ENCODE data around the gene ESCO1.

DNA sequence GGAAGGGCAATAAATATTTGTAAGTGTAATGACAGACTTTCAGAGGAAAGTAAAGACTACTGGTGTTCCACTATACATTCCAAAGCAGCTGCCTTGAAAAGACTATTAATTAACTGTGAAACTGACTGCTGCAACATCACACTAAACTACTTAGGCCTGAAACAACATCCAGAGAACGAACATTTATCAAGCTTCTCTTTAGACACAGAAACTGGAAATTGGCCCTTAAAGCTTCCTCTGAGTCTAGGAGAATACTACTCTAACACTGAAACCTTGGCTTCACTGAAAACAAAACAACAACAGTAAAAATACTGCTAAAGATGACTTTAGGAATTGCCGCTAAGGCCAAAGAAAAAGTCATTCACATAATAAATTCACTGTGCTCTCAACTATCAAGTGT, 74.6 kb downstream of the ESCO1 start:
- TF ChIP-seq, protein P1, sequence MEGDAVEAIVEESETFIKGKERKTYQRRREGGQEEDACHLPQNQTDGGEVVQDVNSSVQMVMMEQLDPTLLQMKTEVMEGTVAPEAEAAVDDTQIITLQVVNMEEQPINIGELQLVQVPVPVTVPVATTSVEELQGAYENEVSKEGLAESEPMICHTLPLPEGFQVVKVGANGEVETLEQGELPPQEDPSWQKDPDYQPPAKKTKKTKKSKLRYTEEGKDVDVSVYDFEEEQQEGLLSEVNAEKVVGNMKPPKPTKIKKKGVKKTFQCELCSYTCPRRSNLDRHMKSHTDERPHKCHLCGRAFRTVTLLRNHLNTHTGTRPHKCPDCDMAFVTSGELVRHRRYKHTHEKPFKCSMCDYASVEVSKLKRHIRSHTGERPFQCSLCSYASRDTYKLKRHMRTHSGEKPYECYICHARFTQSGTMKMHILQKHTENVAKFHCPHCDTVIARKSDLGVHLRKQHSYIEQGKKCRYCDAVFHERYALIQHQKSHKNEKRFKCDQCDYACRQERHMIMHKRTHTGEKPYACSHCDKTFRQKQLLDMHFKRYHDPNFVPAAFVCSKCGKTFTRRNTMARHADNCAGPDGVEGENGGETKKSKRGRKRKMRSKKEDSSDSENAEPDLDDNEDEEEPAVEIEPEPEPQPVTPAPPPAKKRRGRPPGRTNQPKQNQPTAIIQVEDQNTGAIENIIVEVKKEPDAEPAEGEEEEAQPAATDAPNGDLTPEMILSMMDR (conservative IDR thresholded peaks at IDR 0.05; ENCODE audit: low read depth, low read length): no peak
- TF ChIP-seq EZH2 (IDR thresholded peaks at IDR 0.05; ENCODE audit: borderline replicate concordance, low read depth, low read length, poor library complexity, severe bottlenecking): no peak

Data from A673 (cell line).